Activated T-cell treated with anti-CD3 and anti-CD28 coated beads, Interleukin-2, amount 50 U/mL, for 4 hours (primary cell): Measurements from ENCODE around the gene USP20. TPM values are rescaled to one million over a fixed set of nuclear protein-coding genes. Genes with fewer than 3 reads are reported as not detected.

Experiments
- ATAC-seq, 2 donors: fragments of 200-7000 bp; cut with Tn5 transposase; one replicate each; pipeline ENCODE4 v1.10.0; 2021
- DNase-seq: peaks from one replicate; pipeline ENCODE4 v3.0.0-alpha.2; 2020
- H3K27me3 Mint-ChIP-seq: one replicate; pipeline ENCODE4 v1.8.0; 2021; ENCODE audit warnings: low read depth, mixed read lengths
- H3K36me3 Mint-ChIP-seq: one replicate; pipeline ENCODE4 v1.8.0; 2022; ENCODE audit warnings: mixed read lengths; ENCODE audit not compliant: insufficient read depth
- H3K4me1 Mint-ChIP-seq: one replicate; pipeline ENCODE4 v1.8.0; 2021; ENCODE audit warnings: low read depth, mixed read lengths
- H3K4me3 Mint-ChIP-seq: one replicate; pipeline ENCODE4 v1.8.0; 2021; ENCODE audit warnings: mild to moderate bottlenecking, moderate library complexity, mixed read lengths
- H3K9me3 Mint-ChIP-seq: one replicate; pipeline ENCODE4 v1.8.0; 2021; ENCODE audit warnings: mixed read lengths
- total RNA-seq, 3 donors: library from RNA; stranded (reverse); gene quantifications; one replicate each; pipeline ENCODE4 v1.2.1, GENCODE V29; 2021

The USP20 gene
- total RNA-seq, 3 donors from 2014 or later = 39.1 to 48.4 (median 47.0) TPM

DNA sequence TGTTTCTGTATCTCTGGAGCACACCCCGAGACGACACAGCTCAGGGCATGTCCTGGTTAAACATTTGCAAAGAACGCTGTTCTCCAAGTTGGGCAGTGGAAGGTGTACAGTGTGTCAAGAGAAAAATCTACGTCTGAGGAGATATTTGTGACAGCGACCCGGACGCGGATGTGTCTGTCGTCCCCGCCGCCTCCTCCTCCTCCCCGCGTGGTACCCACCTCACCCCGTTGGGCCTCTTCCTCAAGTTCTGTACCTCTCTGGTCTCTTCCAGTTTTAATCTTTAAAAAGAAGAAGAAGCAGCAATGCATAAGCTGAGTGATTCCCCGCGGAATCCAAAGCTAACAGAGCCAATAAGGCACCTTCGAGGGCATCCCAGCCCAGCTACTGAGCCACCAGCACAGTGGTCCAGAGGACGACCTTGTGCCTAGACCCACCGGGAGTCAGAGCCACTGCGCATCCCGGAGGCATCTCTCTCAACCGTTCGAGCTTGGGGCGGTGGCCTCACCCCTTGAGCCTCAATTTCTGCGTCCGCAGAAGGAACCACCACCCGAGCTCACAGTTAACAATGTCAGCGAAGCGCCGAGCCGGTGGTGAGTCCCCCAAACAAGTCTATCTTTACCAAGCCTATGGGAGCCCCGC, 650 bp upstream of the USP20 start:
- Mint-ChIP-seq H3K36me3 (peaks cover 28% of the 10 kb centered on the region), H3K27me3 (no peaks in the 10 kb centered on the region), H3K4me3 (peak overlapping the region; percentile 98), H3K4me1 (peaks cover 52% of the 10 kb centered on the region), H3K9me3 (no peaks in the 10 kb centered on the region)
- ATAC-seq = peak; percentile 6 to 11
- DNase-seq = peak; percentile 40

GRCh38 chr9:129835860-129836223, 584 bp downstream of the USP20 start:
- Mint-ChIP-seq H3K4me1 (peaks cover 62% of the 10 kb centered on the region), H3K27me3 (no peaks in the 10 kb centered on the region), H3K9me3 (no peaks in the 10 kb centered on the region), H3K36me3 (peaks cover 24% of the 10 kb centered on the region), H3K4me3 (peak overlapping the region; percentile 91)
- ATAC-seq = peak in 1 of 2 donors; percentile 1
- DNase-seq = no peak

- DNase-seq = peak; percentile 44
- H3K27me3 Mint-ChIP-seq = no peaks in the 10 kb centered on the region
- peak overlapping the region; percentile 91 for H3K4me3 Mint-ChIP-seq
- peaks cover 22% of the 10 kb centered on the region for H3K36me3 Mint-ChIP-seq
- no peak for ATAC-seq
- no peaks in the 10 kb centered on the region for H3K9me3 Mint-ChIP-seq
- peaks cover 69% of the 10 kb centered on the region for H3K4me1 Mint-ChIP-seq
These were observed 1.2 kb downstream of the USP20 start for GRCh38 chr9:129836311-129837007.

DNA sequence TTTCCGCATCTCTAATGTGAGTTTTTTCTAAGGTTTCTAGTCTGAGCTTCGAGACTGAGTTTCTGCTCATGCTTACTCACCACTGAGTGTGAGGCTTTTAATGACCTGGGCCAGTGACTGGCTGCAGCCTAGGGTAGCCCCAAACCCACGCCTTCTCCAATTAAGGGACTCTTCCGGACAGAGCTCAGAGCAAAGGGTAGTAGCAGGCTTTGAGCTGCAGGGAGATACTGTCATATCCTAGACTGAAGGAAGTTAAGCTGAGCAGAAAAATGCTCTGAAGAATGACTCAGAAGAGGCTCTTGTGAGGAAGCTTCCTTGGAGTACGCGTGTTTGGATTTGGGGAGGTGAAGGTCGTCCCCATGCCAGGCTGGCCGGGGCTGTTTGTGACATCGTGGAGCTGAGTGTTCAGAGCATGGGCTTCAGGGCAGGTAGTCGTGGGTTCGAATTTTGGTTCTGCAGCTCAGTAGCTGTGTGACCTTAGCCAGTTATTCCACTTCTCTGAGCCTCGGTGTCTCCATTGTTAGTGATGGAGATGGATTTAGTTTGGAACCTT, 3.5 kb downstream of the USP20 start:
- H3K4me1 Mint-ChIP-seq = peaks cover 69% of the 10 kb centered on the region
- no peaks in the 10 kb centered on the region for H3K9me3 Mint-ChIP-seq
- H3K36me3 Mint-ChIP-seq = peaks cover 12% of the 10 kb centered on the region
- peak overlapping the region; percentile 42 for H3K4me3 Mint-ChIP-seq
- ATAC-seq = peak; percentile 39 to 56
- no peaks in the 10 kb centered on the region for H3K27me3 Mint-ChIP-seq
- no peak for DNase-seq

GRCh38 chr9:129839324-129840023, 4.2 kb downstream of the USP20 start:
- Mint-ChIP-seq H3K36me3 (peaks cover 12% of the 10 kb centered on the region), H3K4me3 (peak overlapping the region; percentile 42), H3K9me3 (no peaks in the 10 kb centered on the region), H3K27me3 (no peaks in the 10 kb centered on the region), H3K4me1 (peaks cover 63% of the 10 kb centered on the region)
- DNase-seq (no peak), ATAC-seq (no peak)

GRCh38 chr9:129840034-129840433, 4.8 kb downstream of the USP20 start:
- no peaks in the 10 kb centered on the region for H3K27me3 Mint-ChIP-seq
- no peaks in the 10 kb centered on the region for H3K9me3 Mint-ChIP-seq
- no peak for ATAC-seq
- peaks cover 7% of the 10 kb centered on the region for H3K36me3 Mint-ChIP-seq
- no peak for DNase-seq
- peaks cover 60% of the 10 kb centered on the region for H3K4me1 Mint-ChIP-seq
- H3K4me3 Mint-ChIP-seq = peak overlapping the region; percentile 24

GRCh38 chr9:129841071-129841470, 5.8 kb downstream of the USP20 start:
- no peaks in the 10 kb centered on the region for H3K9me3 Mint-ChIP-seq
- no peak overlapping the region for H3K4me3 Mint-ChIP-seq
- no peak for ATAC-seq

DNA sequence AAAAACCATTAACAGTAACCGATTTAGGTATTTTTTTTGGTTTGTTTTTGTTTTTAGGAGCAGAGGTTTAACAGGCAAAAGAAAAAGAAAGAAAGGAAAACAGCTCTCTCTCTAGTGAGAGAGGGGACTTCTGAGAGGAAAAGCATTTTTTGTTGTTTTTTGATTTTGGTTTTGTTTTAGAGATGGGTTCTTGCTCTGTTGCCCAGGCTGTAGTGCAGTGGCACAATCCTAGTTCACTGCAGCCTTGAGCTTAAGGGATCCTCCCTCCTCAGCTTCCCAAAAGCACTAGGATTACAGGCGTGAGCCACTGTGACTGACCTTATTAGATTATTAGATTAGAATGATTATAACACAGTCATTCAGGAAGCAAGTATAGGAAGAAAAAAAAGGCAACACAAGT, 10.1 kb downstream of the USP20 start:
- Mint-ChIP-seq H3K9me3 (no peaks in the 10 kb centered on the region), H3K36me3 (peaks cover 9% of the 10 kb centered on the region), H3K4me3 (no peak overlapping the region), H3K27me3 (no peaks in the 10 kb centered on the region), H3K4me1 (peaks cover 34% of the 10 kb centered on the region)
- ATAC-seq (no peak), DNase-seq (no peak)

More at GRCh38 chr9:129841071-129841470, 5.8 kb downstream of the USP20 start:
- Mint-ChIP-seq H3K4me1 (peaks cover 65% of the 10 kb centered on the region), H3K27me3 (no peaks in the 10 kb centered on the region), H3K36me3 (peaks cover 8% of the 10 kb centered on the region)
- no peak for DNase-seq

- Mint-ChIP-seq H3K27me3 (no peaks in the 10 kb centered on the region), H3K4me1 (peaks cover 29% of the 10 kb centered on the region), H3K4me3 (no peak overlapping the region), H3K36me3 (peaks cover 28% of the 10 kb centered on the region), H3K9me3 (no peaks in the 10 kb centered on the region)
- ATAC-seq = no peak
- no peak for DNase-seq
These were observed 13.6 kb downstream of the USP20 start for GRCh38 chr9:129848712-129849441.

DNA sequence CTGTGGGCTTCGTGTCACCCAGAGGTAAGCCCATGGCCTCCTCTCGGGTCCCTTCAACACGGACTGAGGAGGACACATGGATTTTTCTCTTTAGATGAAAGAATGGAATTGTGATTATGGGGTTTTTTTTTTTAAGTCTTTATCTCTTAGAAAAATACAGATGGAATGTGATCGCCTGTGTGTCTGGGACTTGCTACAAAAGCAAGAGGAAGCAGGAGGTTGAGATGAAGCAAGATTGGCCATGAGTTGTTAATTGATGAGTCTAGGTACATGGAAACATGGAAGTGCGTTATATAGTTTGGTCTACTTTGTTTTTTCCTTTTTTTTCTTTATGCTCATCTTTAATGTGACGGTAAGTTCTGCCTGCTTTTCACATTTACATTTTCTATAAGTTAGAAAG, 14.6 kb downstream of the USP20 start:
- ATAC-seq (no peak), DNase-seq (no peak)
- no peak overlapping the region for H3K4me3 Mint-ChIP-seq
- peaks cover 39% of the 10 kb centered on the region for H3K4me1 Mint-ChIP-seq
- H3K36me3 Mint-ChIP-seq = peaks cover 34% of the 10 kb centered on the region
- no peaks in the 10 kb centered on the region for H3K27me3 Mint-ChIP-seq
- H3K9me3 Mint-ChIP-seq = no peaks in the 10 kb centered on the region

GRCh38 chr9:129850821-129851550, 15.7 kb downstream of the USP20 start:
- DNase-seq = no peak
- Mint-ChIP-seq H3K4me1 (peaks cover 40% of the 10 kb centered on the region), H3K36me3 (peaks cover 38% of the 10 kb centered on the region), H3K9me3 (no peaks in the 10 kb centered on the region), H3K27me3 (no peaks in the 10 kb centered on the region), H3K4me3 (no peak overlapping the region)
- ATAC-seq = no peak

DNA sequence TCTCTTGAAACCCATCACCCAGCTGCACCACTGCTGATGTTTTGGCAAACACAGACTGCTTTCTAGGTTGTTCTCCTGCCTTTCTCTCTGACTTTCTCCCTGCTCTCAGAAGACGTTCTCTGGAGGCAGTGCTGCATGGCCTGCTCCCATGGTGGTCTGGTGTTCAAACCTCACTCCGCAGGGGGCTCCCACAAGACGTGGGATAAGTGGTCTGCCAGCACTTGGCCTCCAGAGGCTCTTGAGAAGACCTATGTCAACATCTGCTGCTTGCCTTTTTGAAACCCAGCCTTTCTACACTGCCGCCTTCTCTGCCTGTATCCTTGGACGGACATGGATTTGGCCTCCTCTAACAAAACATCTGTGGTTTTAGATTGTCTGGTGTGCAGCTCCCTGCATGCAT, 16.6 kb downstream of the USP20 start:
- Mint-ChIP-seq H3K4me3 (no peak overlapping the region), H3K27me3 (no peaks in the 10 kb centered on the region), H3K9me3 (no peaks in the 10 kb centered on the region), H3K36me3 (peaks cover 38% of the 10 kb centered on the region), H3K4me1 (peaks cover 38% of the 10 kb centered on the region)
- ATAC-seq (no peak), DNase-seq (no peak)

DNA sequence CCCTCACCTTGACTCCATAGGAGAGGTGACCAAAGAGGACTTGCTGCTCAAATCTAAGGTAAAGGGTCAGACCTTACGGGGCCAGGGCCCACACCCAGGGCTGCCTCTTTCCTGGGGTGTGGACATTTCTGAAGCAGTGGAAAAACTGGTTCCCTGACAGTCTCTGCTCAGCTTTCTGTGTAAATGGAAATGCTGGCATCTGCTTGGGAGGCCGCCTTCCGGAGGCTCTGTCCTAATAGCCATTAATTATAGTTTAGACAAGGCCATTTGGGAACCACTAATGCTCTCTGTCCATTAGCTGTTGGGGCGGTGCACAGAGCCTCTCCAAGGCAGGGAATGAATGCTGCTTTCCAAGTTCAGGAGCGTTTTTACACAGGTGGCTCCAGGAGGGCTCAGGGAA, 17.3 kb downstream of the USP20 start:
- no peak overlapping the region for H3K4me3 Mint-ChIP-seq
- peaks cover 42% of the 10 kb centered on the region for H3K36me3 Mint-ChIP-seq
- H3K4me1 Mint-ChIP-seq = peaks cover 36% of the 10 kb centered on the region
- no peak for ATAC-seq
- DNase-seq = no peak
- no peaks in the 10 kb centered on the region for H3K9me3 Mint-ChIP-seq
- no peaks in the 10 kb centered on the region for H3K27me3 Mint-ChIP-seq
